CD8-positive, alpha-beta memory T cell (primary cell): Measurements from ENCODE around the gene RNU7-1. TPM values are rescaled to one million over a fixed set of nuclear protein-coding genes. Genes with fewer than 3 reads are reported as not detected.
A peak's percentile ranks its signal among the peaks of the same experiment; 100 is the strongest.

Experiments used
- CTCF ChIA-PET: fragments of 350-600 bp; sonication (Branson Sonifier 250); formaldehyde crosslinking; loops from one replicate; lab custom pipeline; 2021; ENCODE audit warnings: antibody characterized with exemption; lab: Charles Lee
- POLR2A ChIA-PET: fragments of 350-600 bp; sonication (Branson Sonifier 250); formaldehyde crosslinking; loops from one replicate; lab custom pipeline; 2021; ENCODE audit warnings: antibody characterized with exemption; lab: Charles Lee
- DNase-seq, 5 donors: peaks; one replicate each; pipeline versions ENCODE4 v3.0.0 to v3.0.0-alpha.2; 2020 to 2022; ENCODE audit warnings: mixed read lengths in 1 of 5
- H3K27ac ChIP-seq: one replicate; pipeline ENCODE4 v1.7.0; 2013; ENCODE audit warnings: low read depth, mild to moderate bottlenecking, low read length, moderate library complexity
- H3K27me3 ChIP-seq: 2 replicates; pipeline ENCODE4 v1.7.0; 2013; ENCODE audit warnings: low read length, mild to moderate bottlenecking; ENCODE audit not compliant: insufficient read depth, poor library complexity, severe bottlenecking
- H3K36me3 ChIP-seq: 2 replicates; pipeline ENCODE4 v1.7.0; 2013; ENCODE audit warnings: mild to moderate bottlenecking, low read length, moderate library complexity; ENCODE audit not compliant: insufficient read depth
- H3K4me1 ChIP-seq: 2 replicates; pipeline ENCODE4 v1.7.0; 2013; ENCODE audit warnings: mild to moderate bottlenecking, low read length, moderate library complexity; ENCODE audit not compliant: insufficient read depth
- H3K4me3 ChIP-seq: 2 replicates; pipeline ENCODE4 v1.7.0; 2013; ENCODE audit warnings: mild to moderate bottlenecking, low read length
- H3K9me3 ChIP-seq: 2 replicates; pipeline ENCODE4 v1.7.0; 2013; ENCODE audit warnings: mild to moderate bottlenecking, low read length
- H3K27ac Mint-ChIP-seq, 8 donors: one replicate each; pipeline ENCODE4 v1.8.0; 2020 to 2021; ENCODE audit warnings: mixed read lengths in 8 of 8, mild to moderate bottlenecking in 6 of 8, inconsistent platforms in 3 of 8, moderate library complexity in 3 of 8
- H3K27me3 Mint-ChIP-seq, 2 donors: one replicate each; pipeline ENCODE4 v1.8.0; 2020 to 2021; ENCODE audit warnings: mixed read lengths in 2 of 2, mild to moderate bottlenecking in 1 of 2, moderate library complexity in 1 of 2
- H3K36me3 Mint-ChIP-seq, 3 donors: one replicate each; pipeline ENCODE4 v1.8.0; 2020 to 2021; ENCODE audit warnings: mixed read lengths in 3 of 3, inconsistent platforms in 1 of 3, mild to moderate bottlenecking in 1 of 3
- H3K4me1 Mint-ChIP-seq, 3 donors: one replicate each; pipeline ENCODE4 v1.8.0; 2020 to 2021; ENCODE audit warnings: mixed read lengths in 3 of 3, inconsistent platforms in 1 of 3, mild to moderate bottlenecking in 1 of 3
- H3K4me3 Mint-ChIP-seq, 7 donors: one replicate each; pipeline ENCODE4 v1.8.0; 2020 to 2021; ENCODE audit warnings: mixed read lengths in 7 of 7, mild to moderate bottlenecking in 6 of 7, moderate library complexity in 4 of 7, inconsistent platforms in 2 of 7
- H3K9me3 Mint-ChIP-seq, 5 donors: one replicate each; pipeline ENCODE4 v1.8.0; 2020 to 2022; ENCODE audit warnings: mixed read lengths in 5 of 5, mild to moderate bottlenecking in 3 of 5, moderate library complexity in 2 of 5, inconsistent platforms in 1 of 5
- polyA plus RNA-seq: library from polyadenylated mRNA; unstranded; fragments of 300-500 nt; fragmentation: Illumina TruSeq; gene quantifications from one replicate; pipeline ENCODE4 v1.2.3, GENCODE V29; 2021
- total RNA-seq, 2 experiments: library from RNA; stranded (reverse); gene quantifications; one replicate each; pipeline ENCODE4 v1.2.3, GENCODE V29; 2021

The RNU7-1 gene
- total and polyA plus RNA-seq, 3 experiments from 2014 or later = not detected

DNA sequence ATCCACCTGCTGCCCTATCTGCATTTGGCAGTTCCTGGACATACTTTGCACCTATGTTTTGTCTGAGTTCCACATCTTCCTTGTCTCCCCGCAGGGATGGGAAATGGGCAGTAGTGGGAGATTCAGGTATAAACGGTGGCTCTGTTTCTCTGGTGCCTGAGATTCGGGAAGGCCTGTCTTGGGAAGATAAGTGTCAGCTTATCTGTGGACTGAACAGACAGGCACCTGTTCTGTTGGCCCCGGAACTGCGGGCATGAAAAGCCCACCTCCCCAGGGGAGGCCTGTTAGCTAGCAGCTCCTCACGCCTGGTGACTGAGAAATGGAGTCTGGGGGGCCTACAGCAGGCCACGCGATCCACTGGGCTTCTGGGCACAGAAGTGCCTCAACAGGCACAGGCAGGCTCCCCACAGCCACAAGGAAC, 21.0 kb downstream of the RNU7-1 start:
- ChIA-PET CTCF (interaction anchor here (0.6 to 13.3 kb wide), 12 partner anchors 9 to 147 kb away, joined by 3 to 815 read pairs (median 7); partner anchors contain the start of genes ATN1, C12orf57, C1RL and CDCA3), POLR2A (interaction anchor here (1.0 to 13.3 kb wide), 5 partner anchors 9 to 112 kb away, joined by 3 to 481 read pairs (median 4); partner anchors contain the start of genes C12orf57, PTPN6, RNU7-1 and USP5)
- no peak for DNase-seq
- H3K36me3 ChIP-seq = peaks cover 44% of the 10 kb centered on the region
- H3K27ac ChIP-seq = no peak overlapping the region
- H3K27me3 Mint-ChIP-seq = no peaks in the 10 kb centered on the region
- peak overlapping the region; percentile 85 to 98 (median 90) for H3K27ac Mint-ChIP-seq
- H3K4me3 ChIP-seq = no peak overlapping the region
- H3K4me1 Mint-ChIP-seq = peaks cover 42 to 60% (median 56%) of the 10 kb centered on the region in 3 donors
- H3K36me3 Mint-ChIP-seq = peaks cover 0 to 56% (median 14%) of the 10 kb centered on the region in 3 donors
- H3K9me3 ChIP-seq = no peaks in the 10 kb centered on the region
- H3K9me3 Mint-ChIP-seq = no peaks in the 10 kb centered on the region
- H3K4me3 Mint-ChIP-seq = peak overlapping the region in 2 of 7 donors; percentile 38 to 84
- no peaks in the 10 kb centered on the region for H3K27me3 ChIP-seq
- H3K4me1 ChIP-seq = peaks cover 59% of the 10 kb centered on the region

GRCh38 chr12:6965026-6965661, 21.5 kb downstream of the RNU7-1 start:
- Histone ChIP-seq H3K27me3 (no peaks in the 10 kb centered on the region), H3K27ac (no peak overlapping the region), H3K9me3 (no peaks in the 10 kb centered on the region), H3K36me3 (peaks cover 41% of the 10 kb centered on the region), H3K4me3 (no peak overlapping the region), H3K4me1 (peaks cover 59% of the 10 kb centered on the region)
- ChIA-PET POLR2A (interaction anchor here (0.5 to 13.3 kb wide), 6 partner anchors 10 to 140 kb away, joined by 3 to 481 read pairs (median 4); partner anchors contain the start of genes C12orf57, PTPN6, RNU7-1 and USP5), CTCF (interaction anchor here (0.6 to 13.3 kb wide), 12 partner anchors 10 to 146 kb away, joined by 3 to 815 read pairs (median 8); partner anchors contain the start of genes ATN1, C12orf57, C1RL and CDCA3)
- DNase-seq = peak; percentile 79 to 90 (median 84)
- Mint-ChIP-seq H3K36me3 (peaks cover 0 to 58% (median 14%) of the 10 kb centered on the region in 3 donors), H3K27ac (peak overlapping the region; percentile 85 to 98 (median 90)), H3K27me3 (no peaks in the 10 kb centered on the region), H3K4me3 (peak overlapping the region in 2 of 7 donors; percentile 38 to 84), H3K4me1 (peaks cover 43 to 60% (median 59%) of the 10 kb centered on the region in 3 donors), H3K9me3 (no peaks in the 10 kb centered on the region)

- POLR2A ChIA-PET = interaction anchor here (13.3 kb wide), 1 partner anchor 18 kb away, joined by 481 read pairs; the partner anchor contains the start of genes C12orf57, PTPN6 and RNU7-1
- Mint-ChIP-seq H3K4me1 (peaks cover 41 to 59% (median 56%) of the 10 kb centered on the region in 3 donors), H3K27ac (peak overlapping the region in 7 of 8 donors; percentile 85 to 98 (median 90))
These were observed 22.1 kb downstream of the RNU7-1 start for GRCh38 chr12:6965714-6966113.

DNA sequence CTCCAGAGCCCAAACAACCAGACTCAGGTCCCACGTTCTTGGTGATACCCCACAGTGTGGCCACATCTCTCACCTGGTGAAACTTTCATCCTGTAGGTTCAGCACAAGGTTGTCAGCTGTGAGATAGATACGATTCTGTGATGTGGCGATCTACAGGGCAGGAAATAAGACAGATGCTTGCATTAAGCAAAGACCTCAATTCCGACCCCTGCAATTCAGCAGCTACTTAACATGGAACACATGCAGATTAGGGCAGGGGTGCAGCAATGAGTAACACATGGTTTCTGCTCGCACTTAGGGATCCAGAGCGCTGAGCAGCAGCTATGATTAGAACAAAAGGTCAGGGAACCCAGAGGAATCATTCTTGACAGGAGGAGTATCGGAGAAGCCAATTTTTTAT, 22.7 kb downstream of the RNU7-1 start:
- Mint-ChIP-seq H3K4me3 (peak overlapping the region in 1 of 7 donors; percentile 18), H3K4me1 (peaks cover 38 to 57% (median 54%) of the 10 kb centered on the region in 3 donors), H3K9me3 (no peaks in the 10 kb centered on the region), H3K36me3 (peaks cover 0 to 54% (median 14%) of the 10 kb centered on the region in 3 donors), H3K27ac (peak overlapping the region in 6 of 8 donors; percentile 11 to 90 (median 60)), H3K27me3 (no peaks in the 10 kb centered on the region)
- CTCF ChIA-PET = interaction anchor here (0.9 to 13.3 kb wide), 8 partner anchors 9 to 145 kb away, joined by 3 to 815 read pairs (median 6); partner anchors contain the start of genes ATN1, C12orf57, PTPN6 and RNU7-1
- Histone ChIP-seq H3K27ac (no peak overlapping the region), H3K27me3 (no peaks in the 10 kb centered on the region), H3K36me3 (peaks cover 33% of the 10 kb centered on the region), H3K4me3 (no peak overlapping the region), H3K9me3 (no peaks in the 10 kb centered on the region), H3K4me1 (peaks cover 47% of the 10 kb centered on the region)
- POLR2A ChIA-PET = interaction anchor here (13.3 kb wide), 1 partner anchor 19 kb away, joined by 481 read pairs; the partner anchor contains the start of genes C12orf57, PTPN6 and RNU7-1
- DNase-seq = no peak

More at GRCh38 chr12:6965714-6966113, 22.1 kb downstream of the RNU7-1 start:
- Histone ChIP-seq H3K4me3 (no peak overlapping the region), H3K9me3 (no peaks in the 10 kb centered on the region), H3K27ac (no peak overlapping the region), H3K4me1 (peaks cover 53% of the 10 kb centered on the region), H3K27me3 (no peaks in the 10 kb centered on the region), H3K36me3 (peaks cover 35% of the 10 kb centered on the region)
- Mint-ChIP-seq H3K4me3 (no peak overlapping the region), H3K36me3 (peaks cover 0 to 57% (median 14%) of the 10 kb centered on the region in 3 donors), H3K9me3 (no peaks in the 10 kb centered on the region), H3K27me3 (no peaks in the 10 kb centered on the region)
- no peak for DNase-seq
- CTCF ChIA-PET = interaction anchor here (0.9 to 13.3 kb wide), 8 partner anchors 8 to 145 kb away, joined by 3 to 815 read pairs (median 6); partner anchors contain the start of genes ATN1, C12orf57, PTPN6 and RNU7-1

GRCh38 chr12:6967651-6968100, 24.1 kb downstream of the RNU7-1 start:
- DNase-seq = no peak
- peaks cover 42 to 59% (median 58%) of the 10 kb centered on the region in 3 donors for H3K4me1 Mint-ChIP-seq
- H3K4me3 Mint-ChIP-seq = peak overlapping the region in 2 of 7 donors; percentile 25 to 37
- Histone ChIP-seq H3K9me3 (no peaks in the 10 kb centered on the region), H3K27ac (no peak overlapping the region), H3K27me3 (no peaks in the 10 kb centered on the region), H3K36me3 (peaks cover 38% of the 10 kb centered on the region), H3K4me3 (no peak overlapping the region), H3K4me1 (peaks cover 47% of the 10 kb centered on the region)
- CTCF ChIA-PET = interaction anchor here (1.0 to 3.5 kb wide), 5 partner anchors 9 to 51 kb away, joined by 4 to 61 read pairs (median 8); partner anchors contain the start of genes C12orf57, LPCAT3, PTPN6 and RNU7-1
- no peaks in the 10 kb centered on the region for H3K9me3 Mint-ChIP-seq
- no peaks in the 10 kb centered on the region for H3K27me3 Mint-ChIP-seq
- H3K27ac Mint-ChIP-seq = peak overlapping the region in 2 of 8 donors; percentile 23 to 86
- peaks cover 0 to 61% (median 14%) of the 10 kb centered on the region in 3 donors for H3K36me3 Mint-ChIP-seq
- POLR2A ChIA-PET = interaction anchor here (0.5 to 2.4 kb wide), 5 partner anchors 20 to 95 kb away, joined by 3 to 21 read pairs (median 4); partner anchors contain the start of genes C12orf57, RNU7-1 and SPSB2

DNA sequence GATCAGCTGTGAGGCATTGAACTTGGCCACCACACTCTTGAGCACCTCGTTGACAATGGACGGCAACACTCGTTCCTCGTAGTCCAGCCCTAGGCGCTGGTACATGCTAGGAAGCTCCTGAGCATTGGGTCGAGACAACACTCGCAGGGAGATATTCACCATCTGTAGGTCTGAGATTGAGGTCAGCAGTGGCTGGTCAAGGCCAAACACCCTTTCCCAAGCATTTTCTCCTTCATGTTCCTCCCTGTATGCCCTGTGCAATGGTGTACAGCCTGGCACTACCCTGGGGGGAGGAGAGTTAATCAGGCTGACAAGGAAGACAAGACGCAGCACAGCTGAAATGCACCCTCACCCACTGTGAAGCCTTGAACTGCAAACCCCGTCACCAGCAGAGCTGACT, 24.8 kb downstream of the RNU7-1 start:
- CTCF ChIA-PET = interaction anchor here (1.0 to 3.5 kb wide), 10 partner anchors 7 to 96 kb away, joined by 3 to 61 read pairs (median 5); partner anchors contain the start of genes C12orf57, PTPN6, RNU7-1 and SPSB2
- no peaks in the 10 kb centered on the region for H3K9me3 Mint-ChIP-seq
- peaks cover 48% of the 10 kb centered on the region for H3K4me1 ChIP-seq
- H3K27me3 ChIP-seq = no peaks in the 10 kb centered on the region
- H3K36me3 Mint-ChIP-seq = peaks cover 0 to 62% (median 14%) of the 10 kb centered on the region in 3 donors
- peak overlapping the region in 7 of 8 donors; percentile 58 to 100 (median 84) for H3K27ac Mint-ChIP-seq
- H3K4me3 Mint-ChIP-seq = peak overlapping the region in 6 of 7 donors; percentile 6 to 100 (median 100)
- no peak overlapping the region for H3K27ac ChIP-seq
- DNase-seq = no peak
- H3K4me1 Mint-ChIP-seq = peaks cover 43 to 64% (median 60%) of the 10 kb centered on the region in 3 donors
- POLR2A ChIA-PET = interaction anchor here (1.1 to 2.4 kb wide), 5 partner anchors 9 to 30 kb away, joined by 3 to 21 read pairs (median 4); partner anchors contain the start of genes C12orf57 and RNU7-1
- H3K27me3 Mint-ChIP-seq = no peaks in the 10 kb centered on the region
- H3K9me3 ChIP-seq = no peaks in the 10 kb centered on the region
- H3K4me3 ChIP-seq = no peak overlapping the region
- peaks cover 40% of the 10 kb centered on the region for H3K36me3 ChIP-seq

- Histone ChIP-seq H3K4me3 (peak overlapping the region; percentile 81), H3K36me3 (peaks cover 53% of the 10 kb centered on the region), H3K27me3 (no peaks in the 10 kb centered on the region), H3K9me3 (no peaks in the 10 kb centered on the region), H3K4me1 (peaks cover 39% of the 10 kb centered on the region), H3K27ac (peak overlapping the region; percentile 86)
- Mint-ChIP-seq H3K27me3 (no peaks in the 10 kb centered on the region), H3K9me3 (no peaks in the 10 kb centered on the region), H3K27ac (peak overlapping the region; percentile 84 to 100 (median 100)), H3K4me3 (peak overlapping the region; percentile 96 to 100 (median 100)), H3K36me3 (peaks cover 0 to 75% (median 18%) of the 10 kb centered on the region in 3 donors), H3K4me1 (peaks cover 40 to 56% (median 50%) of the 10 kb centered on the region in 3 donors)
- DNase-seq = no peak
- CTCF ChIA-PET = interaction anchor here (1.2 to 3.5 kb wide), 5 partner anchors 9 to 48 kb away, joined by 3 to 61 read pairs (median 7); partner anchors contain the start of genes C12orf57 and RNU7-1
- POLR2A ChIA-PET = interaction anchor here (0.6 to 1.4 kb wide), 3 partner anchors 20 to 26 kb away, joined by 3 to 6 read pairs (median 6); partner anchors contain the start of genes C12orf57 and RNU7-1
These were observed 26.5 kb downstream of the RNU7-1 start for GRCh38 chr12:6970096-6970527.
